T-helper 1 cell treated with Interleukin-12 subunit alpha and Interleukin-12 subunit beta and Interleukin-4 antibody, amounts not matched to agents 30 ng/mL and 1 ng/mL, for 36 hours (primary cell): ENCODE data around the gene DCPS. TPM values are rescaled to one million over a fixed set of nuclear protein-coding genes. Genes with fewer than 3 reads are reported as not detected.
"Not testable (repeated sequence)": the region's sequence is repeated elsewhere in the genome, so short reads cannot be mapped to it uniquely, and the experiment has no call there.

Source experiments
- intact Hi-C: fragments of 100-400 bp; cut with micrococcal nuclease; formaldehyde crosslinking; loops from one replicate; pipeline ENCODE4 v1.15.1; 2024
- total RNA-seq: library from RNA; stranded (reverse); gene quantifications from 2 replicates; pipeline ENCODE4 v1.2.3, GENCODE V29; 2022

DCPS gene
- total RNA-seq, 1 donor from 2014 or later, result 38.0 TPM

DNA sequence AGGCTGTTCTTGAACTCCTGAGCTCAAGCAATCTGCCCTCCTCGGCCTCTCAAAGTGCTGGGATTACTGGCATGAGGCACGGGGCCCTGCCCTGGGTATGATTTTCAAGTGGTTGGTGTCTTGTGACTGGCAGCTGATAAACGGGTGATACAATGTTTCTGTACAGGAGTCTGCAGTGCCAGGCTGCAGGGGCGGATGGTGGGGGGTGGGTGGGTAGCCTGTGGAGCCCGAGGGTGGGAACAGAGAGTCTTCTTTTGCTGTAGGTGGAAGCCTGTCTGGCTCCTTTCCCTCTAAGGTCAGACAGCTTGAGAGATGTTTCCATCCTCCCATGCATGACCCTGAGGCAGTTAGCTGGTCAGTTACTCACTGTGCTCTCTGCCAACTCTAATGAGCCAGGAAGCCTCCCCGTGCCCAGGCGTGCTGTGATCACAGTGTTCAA lies 90.8 kb downstream of the DCPS start:
- intact Hi-C loops, result not testable (repeated sequence)

Other genes starting within 250 kb of the DCPS start
- 0.83 and 2.2 TPM in 2 replicates for gene CDON, start 241.2 kb upstream of the DCPS start, total RNA-seq
- gene RPUSD4, start 92.4 kb upstream of the DCPS start, total RNA-seq, result 32.2 and 36.9 TPM in 2 replicates
- gene FAM118B, start 92.3 kb upstream of the DCPS start, total RNA-seq, result 13.4 and 14.0 TPM in 2 replicates
- 173 and 176 TPM in 2 replicates for gene SRPRA, start 35.2 kb upstream of the DCPS start, total RNA-seq
- gene FOXRED1, start 34.9 kb upstream of the DCPS start, total RNA-seq, result 45.1 and 47.8 TPM in 2 replicates
- gene TIRAP, start 21.0 kb upstream of the DCPS start, total RNA-seq, result 17.0 and 17.9 TPM in 2 replicates
- gene ST3GAL4, start 51.6 kb downstream of the DCPS start, total RNA-seq, result 7.8 and 8.4 TPM in 2 replicates